HEK293 (cell line): ENCODE data around the gene CASQ2.

ENCODE experiments used
- CTCF ChIP-seq: fragments of 450-650 bp; formaldehyde crosslinking; IDR thresholded peaks from 2 replicates; pipeline ENCODE4 v1.5.1; 2016; ENCODE audit warnings: missing biosample characterization, missing genetic modification characterization
- YY1 ChIP-seq: fragments of 450-650 bp; formaldehyde crosslinking; IDR thresholded peaks from 2 replicates; pipeline ENCODE4 v1.5.1; 2018; ENCODE audit warnings: missing biosample characterization, missing genetic modification characterization
- ZNF121 ChIP-seq: fragments of 450-650 bp; formaldehyde crosslinking; IDR thresholded peaks from 2 replicates; pipeline ENCODE4 v1.5.1; 2016; ENCODE audit warnings: missing biosample characterization, missing genetic modification characterization
- ZNF513 ChIP-seq: fragments of 450-650 bp; IDR thresholded peaks from 2 replicates; pipeline ENCODE4 v1.5.1; 2018; ENCODE audit warnings: missing biosample characterization, missing genetic modification characterization
- ZNF658 ChIP-seq: fragments of 450-650 bp; formaldehyde crosslinking; IDR thresholded peaks from 2 replicates; pipeline ENCODE4; 2016; ENCODE audit warnings: missing biosample characterization, missing genetic modification characterization
- ZNF830 ChIP-seq: fragments of 450-650 bp; IDR thresholded peaks from 2 replicates; pipeline ENCODE4 v1.5.0; 2018; ENCODE audit warnings: missing biosample characterization, missing genetic modification characterization, low read depth, mild to moderate bottlenecking, moderate library complexity
- TF ChIP-seq, protein P1 (sequence below): fragments of 450-650 bp; formaldehyde crosslinking; IDR thresholded peaks from 2 replicates; pipeline ENCODE4 v1.5.1; 2016; ENCODE audit warnings: missing biosample characterization, missing genetic modification characterization

GRCh38 chr1:115668579-115668978, 99.9 kb downstream of the CASQ2 start:
- TF ChIP-seq ZNF658 (tag by site-specific recombination): no peak
- no peak for TF ChIP-seq ZNF121 (tag by site-specific recombination)
- TF ChIP-seq CTCF: no peak
- TF ChIP-seq YY1 (tag by site-specific recombination): no peak
- no peak for TF ChIP-seq ZNF830 (tag by site-specific recombination)
- TF ChIP-seq, protein P1, sequence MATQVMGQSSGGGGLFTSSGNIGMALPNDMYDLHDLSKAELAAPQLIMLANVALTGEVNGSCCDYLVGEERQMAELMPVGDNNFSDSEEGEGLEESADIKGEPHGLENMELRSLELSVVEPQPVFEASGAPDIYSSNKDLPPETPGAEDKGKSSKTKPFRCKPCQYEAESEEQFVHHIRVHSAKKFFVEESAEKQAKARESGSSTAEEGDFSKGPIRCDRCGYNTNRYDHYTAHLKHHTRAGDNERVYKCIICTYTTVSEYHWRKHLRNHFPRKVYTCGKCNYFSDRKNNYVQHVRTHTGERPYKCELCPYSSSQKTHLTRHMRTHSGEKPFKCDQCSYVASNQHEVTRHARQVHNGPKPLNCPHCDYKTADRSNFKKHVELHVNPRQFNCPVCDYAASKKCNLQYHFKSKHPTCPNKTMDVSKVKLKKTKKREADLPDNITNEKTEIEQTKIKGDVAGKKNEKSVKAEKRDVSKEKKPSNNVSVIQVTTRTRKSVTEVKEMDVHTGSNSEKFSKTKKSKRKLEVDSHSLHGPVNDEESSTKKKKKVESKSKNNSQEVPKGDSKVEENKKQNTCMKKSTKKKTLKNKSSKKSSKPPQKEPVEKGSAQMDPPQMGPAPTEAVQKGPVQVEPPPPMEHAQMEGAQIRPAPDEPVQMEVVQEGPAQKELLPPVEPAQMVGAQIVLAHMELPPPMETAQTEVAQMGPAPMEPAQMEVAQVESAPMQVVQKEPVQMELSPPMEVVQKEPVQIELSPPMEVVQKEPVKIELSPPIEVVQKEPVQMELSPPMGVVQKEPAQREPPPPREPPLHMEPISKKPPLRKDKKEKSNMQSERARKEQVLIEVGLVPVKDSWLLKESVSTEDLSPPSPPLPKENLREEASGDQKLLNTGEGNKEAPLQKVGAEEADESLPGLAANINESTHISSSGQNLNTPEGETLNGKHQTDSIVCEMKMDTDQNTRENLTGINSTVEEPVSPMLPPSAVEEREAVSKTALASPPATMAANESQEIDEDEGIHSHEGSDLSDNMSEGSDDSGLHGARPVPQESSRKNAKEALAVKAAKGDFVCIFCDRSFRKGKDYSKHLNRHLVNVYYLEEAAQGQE (tag by site-specific recombination): no peak
- no peak for TF ChIP-seq ZNF513 (tag by site-specific recombination)
